Glutamatergic neuron (in vitro differentiated cells): ENCODE data around the gene SMTNL1. TPM values are rescaled to one million over a fixed set of nuclear protein-coding genes. Genes with fewer than 3 reads are reported as not detected.

Experiments used
- DNase-seq: peaks from one replicate; pipeline ENCODE4 v3.0.0; 2022
- H3K27ac Mint-ChIP-seq: one replicate; pipeline ENCODE4 v1.8.0; 2020; ENCODE audit warnings: mild to moderate bottlenecking, mixed read lengths, inconsistent platforms; ENCODE audit not compliant: unreplicated experiment
- H3K27me3 Mint-ChIP-seq: one replicate; pipeline ENCODE4 v1.8.0; 2020; ENCODE audit warnings: mild to moderate bottlenecking, moderate library complexity, mixed read lengths, inconsistent platforms; ENCODE audit not compliant: unreplicated experiment
- H3K36me3 Mint-ChIP-seq: one replicate; pipeline ENCODE4 v1.8.0; 2020; ENCODE audit warnings: mild to moderate bottlenecking, mixed read lengths, inconsistent platforms; ENCODE audit not compliant: unreplicated experiment
- H3K4me1 Mint-ChIP-seq: one replicate; pipeline ENCODE4 v1.8.0; 2020; ENCODE audit warnings: mild to moderate bottlenecking, low read depth, mixed read lengths, inconsistent platforms; ENCODE audit not compliant: unreplicated experiment
- H3K4me3 Mint-ChIP-seq: one replicate; pipeline ENCODE4 v1.8.0; 2020; ENCODE audit warnings: mild to moderate bottlenecking, mixed read lengths, inconsistent platforms; ENCODE audit not compliant: unreplicated experiment
- H3K9me3 Mint-ChIP-seq: one replicate; pipeline ENCODE4 v1.8.0; 2020; ENCODE audit warnings: mild to moderate bottlenecking, moderate library complexity, mixed read lengths, inconsistent platforms; ENCODE audit not compliant: unreplicated experiment
- total RNA-seq: library from RNA; stranded (reverse); fragmentation: NEBNext Ultra II Directional; extraction: Animal tissue kit (Norgen Biotek cat#: 25700); gene quantifications from one replicate; pipeline ENCODE4 v1.2.1, GENCODE V29; 2021; ENCODE audit not compliant: unreplicated experiment
- TF ChIP-seq, protein P1 (sequence below): fragments of 200-600 bp; sonication (generic); IDR thresholded peaks from one replicate; pipeline ENCODE4 v1.5.0; 2021; ENCODE audit not compliant: partially characterized antibody, unreplicated experiment

The SMTNL1 gene
- total RNA-seq, 1 donor from 2014 or later, result not detected

DNA sequence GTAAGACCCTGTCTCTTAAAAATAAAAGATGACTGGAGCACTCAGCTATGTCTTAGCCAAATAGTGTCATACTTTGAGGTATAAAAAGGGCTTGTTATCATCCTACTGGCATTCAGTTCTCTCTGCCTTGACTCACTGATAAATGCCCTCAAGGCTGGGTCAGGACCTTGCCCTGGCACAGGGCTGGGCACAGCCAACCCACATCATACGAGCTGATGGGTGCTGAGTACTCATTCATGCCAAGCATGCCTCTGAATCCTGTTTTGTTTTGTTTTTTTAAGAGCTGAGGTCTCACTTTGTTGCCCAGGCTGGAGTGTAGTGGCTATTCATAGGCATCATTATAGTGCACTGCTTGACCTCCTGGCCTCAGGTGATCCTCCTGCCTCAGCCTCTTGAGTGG, 1.9 kb downstream of the SMTNL1 start:
- no peak for DNase-seq
- TF ChIP-seq, protein P1, sequence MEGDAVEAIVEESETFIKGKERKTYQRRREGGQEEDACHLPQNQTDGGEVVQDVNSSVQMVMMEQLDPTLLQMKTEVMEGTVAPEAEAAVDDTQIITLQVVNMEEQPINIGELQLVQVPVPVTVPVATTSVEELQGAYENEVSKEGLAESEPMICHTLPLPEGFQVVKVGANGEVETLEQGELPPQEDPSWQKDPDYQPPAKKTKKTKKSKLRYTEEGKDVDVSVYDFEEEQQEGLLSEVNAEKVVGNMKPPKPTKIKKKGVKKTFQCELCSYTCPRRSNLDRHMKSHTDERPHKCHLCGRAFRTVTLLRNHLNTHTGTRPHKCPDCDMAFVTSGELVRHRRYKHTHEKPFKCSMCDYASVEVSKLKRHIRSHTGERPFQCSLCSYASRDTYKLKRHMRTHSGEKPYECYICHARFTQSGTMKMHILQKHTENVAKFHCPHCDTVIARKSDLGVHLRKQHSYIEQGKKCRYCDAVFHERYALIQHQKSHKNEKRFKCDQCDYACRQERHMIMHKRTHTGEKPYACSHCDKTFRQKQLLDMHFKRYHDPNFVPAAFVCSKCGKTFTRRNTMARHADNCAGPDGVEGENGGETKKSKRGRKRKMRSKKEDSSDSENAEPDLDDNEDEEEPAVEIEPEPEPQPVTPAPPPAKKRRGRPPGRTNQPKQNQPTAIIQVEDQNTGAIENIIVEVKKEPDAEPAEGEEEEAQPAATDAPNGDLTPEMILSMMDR, result no peak
- H3K36me3 Mint-ChIP-seq, result peaks cover 8% of the 10 kb centered on the region
- peaks cover 3% of the 10 kb centered on the region for H3K4me1 Mint-ChIP-seq
- H3K27me3 Mint-ChIP-seq, result peaks cover 5% of the 10 kb centered on the region
- no peak overlapping the region for H3K27ac Mint-ChIP-seq
- peaks cover 5% of the 10 kb centered on the region for H3K9me3 Mint-ChIP-seq
- no peak overlapping the region for H3K4me3 Mint-ChIP-seq

DNA sequence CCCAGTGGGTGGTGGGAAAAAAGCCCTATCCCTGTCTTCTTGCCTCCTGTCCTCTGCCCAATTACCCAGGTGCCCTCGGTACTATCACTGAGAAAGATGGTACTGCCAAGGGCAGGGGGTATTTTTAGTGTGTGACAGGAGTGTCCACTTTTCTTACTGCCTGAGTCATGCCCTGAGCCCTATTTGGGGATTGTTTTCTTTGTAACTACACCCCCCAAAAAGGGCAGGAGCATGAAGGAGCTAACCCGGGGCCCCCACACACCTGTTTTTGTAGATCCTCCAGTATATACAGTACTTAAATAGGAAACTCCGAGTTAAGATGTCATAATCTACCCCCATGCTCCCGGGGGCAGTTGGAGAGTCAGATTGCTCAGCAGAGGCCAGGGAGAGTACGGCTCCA, 3.8 kb downstream of the SMTNL1 start:
- DNase-seq, result no peak
- peaks cover 3% of the 10 kb centered on the region for H3K4me1 Mint-ChIP-seq
- TF ChIP-seq, protein P1, result no peak
- H3K27me3 Mint-ChIP-seq, result peaks cover 5% of the 10 kb centered on the region
- H3K36me3 Mint-ChIP-seq, result peaks cover under 1% of the 10 kb centered on the region
- no peak overlapping the region for H3K4me3 Mint-ChIP-seq
- peaks cover 5% of the 10 kb centered on the region for H3K9me3 Mint-ChIP-seq
- H3K27ac Mint-ChIP-seq, result no peak overlapping the region

GRCh38 chr11:57542582-57542981, 5.2 kb downstream of the SMTNL1 start:
- H3K4me1 Mint-ChIP-seq, result no peaks in the 10 kb centered on the region
- DNase-seq, result no peak
- peaks cover 7% of the 10 kb centered on the region for H3K9me3 Mint-ChIP-seq
- H3K36me3 Mint-ChIP-seq, result no peaks in the 10 kb centered on the region
- H3K27me3 Mint-ChIP-seq, result peaks cover 5% of the 10 kb centered on the region
- H3K27ac Mint-ChIP-seq, result no peak overlapping the region
- TF ChIP-seq, protein P1, result no peak
- peak overlapping the region; percentile 7 for H3K4me3 Mint-ChIP-seq

- no peaks in the 10 kb centered on the region for H3K4me1 Mint-ChIP-seq
- H3K36me3 Mint-ChIP-seq, result no peaks in the 10 kb centered on the region
- peaks cover 7% of the 10 kb centered on the region for H3K9me3 Mint-ChIP-seq
- no peak overlapping the region for H3K4me3 Mint-ChIP-seq
- no peak overlapping the region for H3K27ac Mint-ChIP-seq
- DNase-seq, result no peak
- TF ChIP-seq, protein P1, result no peak
- peaks cover 2% of the 10 kb centered on the region for H3K27me3 Mint-ChIP-seq
Observed at GRCh38 chr11:57543593-57543992, 6.2 kb downstream of the SMTNL1 start.

GRCh38 chr11:57544566-57544965, 7.2 kb downstream of the SMTNL1 start:
- no peak for DNase-seq
- TF ChIP-seq, protein P1, result no peak
- Mint-ChIP-seq H3K27ac (no peak overlapping the region), H3K4me1 (no peaks in the 10 kb centered on the region), H3K9me3 (peaks cover 7% of the 10 kb centered on the region), H3K36me3 (no peaks in the 10 kb centered on the region), H3K27me3 (peaks cover 2% of the 10 kb centered on the region), H3K4me3 (no peak overlapping the region)
